SU-DHL-6 (cell line): ENCODE data around the gene NRP1.

Source experiments
- CTCF ChIP-seq: fragments of 200-600 bp; sonication (generic); IDR thresholded peaks from one replicate; pipeline ENCODE4 v1.5.1; 2017; ENCODE audit warnings: antibody characterized with exemption, mild to moderate bottlenecking, low read length, moderate library complexity; ENCODE audit not compliant: insufficient read depth, poor library complexity, severe bottlenecking
- EZH2phosphoT487 ChIP-seq: fragments of 200-600 bp; sonication (generic), shearing (Covaris generic); conservative IDR thresholded peaks from 2 replicates; pipeline ENCODE4 v1.6.1; 2018; ENCODE audit warnings: mild to moderate bottlenecking, antibody characterized with exemption, low read length, moderate library complexity, mixed read lengths

GRCh38 chr10:33314811-33315561, 19.5 kb downstream of the NRP1 start:
- TF ChIP-seq CTCF: no peak
- no peak for TF ChIP-seq EZH2phosphoT487
